Right lobe of liver (tissue), 4 donors: ENCODE measurements around the gene PAK6.

Experiments used
- CTCF ChIP-seq, 4 donors: fragments of 200-600 bp in 3 of 4; fragments of 450-650 bp in 1 of 4; IDR thresholded peaks; one replicate each; pipeline versions ENCODE4 v1.5.1 to v1.8.0; 2016 to 2022; ENCODE audit warnings: antibody characterized with exemption in 4 of 4, mild to moderate bottlenecking in 2 of 4
- POLR2A ChIP-seq: fragments of 450-650 bp; IDR thresholded peaks from one replicate; pipeline ENCODE4 v1.6.1; 2017; ENCODE audit warnings: antibody characterized with exemption, mild to moderate bottlenecking
- donor health status: DM: no; HTN: no; CAD: no.
- donor health status: DM: no; HTN: no; CAD: no.
- donor health status: DM: no; HTN: yes; CAD: no.

DNA sequence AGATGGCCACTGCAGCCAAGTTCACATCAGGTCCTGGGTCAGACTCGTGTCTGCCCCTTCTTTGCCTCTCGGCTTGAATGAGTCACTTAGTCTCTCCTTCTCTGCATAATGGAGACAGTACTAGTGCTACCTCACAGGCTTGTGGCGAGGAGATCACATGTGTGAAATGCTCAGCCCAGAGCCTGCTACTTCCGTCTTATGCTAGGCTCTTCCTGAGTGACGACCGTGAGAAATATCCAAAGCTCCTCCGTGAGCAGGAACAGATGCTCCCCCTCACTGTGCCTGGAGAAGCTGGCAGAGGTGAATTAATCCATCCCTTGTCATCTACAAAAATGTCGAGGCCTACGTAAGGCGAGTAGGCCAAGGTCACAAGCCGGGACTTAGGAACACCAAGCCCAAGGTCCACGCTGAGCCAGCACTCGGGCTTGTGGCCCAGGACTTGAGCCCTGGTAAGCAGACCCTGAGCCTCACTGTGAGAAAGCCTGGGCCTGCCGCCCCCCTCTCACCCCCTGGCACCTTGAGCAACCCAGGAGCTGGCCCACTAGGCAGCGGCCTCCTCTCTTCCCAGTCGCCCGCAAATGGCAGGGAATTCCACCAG, 17.9 kb downstream of the PAK6 start:
- TF ChIP-seq CTCF (IDR thresholded peaks at IDR 0.05) (no peak), POLR2A (no peak)
